Ovary (tissue), 3 donors: Measurements from ENCODE around the gene MYO1F.

Experiments used
- POLR2A ChIP-seq: fragments of 450-650 bp; IDR thresholded peaks from one replicate; pipeline ENCODE4 v1.6.1; 2017; ENCODE audit warnings: antibody characterized with exemption, mild to moderate bottlenecking, moderate library complexity
- TF ChIP-seq, protein P1 (sequence below), 3 donors: fragments of 450-650 bp in 2 of 3; fragments of 200-600 bp in 1 of 3; IDR thresholded peaks; one replicate each; pipeline versions ENCODE4 v1.5.1 to v1.8.0; 2016 to 2022; ENCODE audit warnings: antibody characterized with exemption in 3 of 3, mild to moderate bottlenecking in 1 of 3
- donor health status: DM: no; HTN: no; CAD: no.

DNA sequence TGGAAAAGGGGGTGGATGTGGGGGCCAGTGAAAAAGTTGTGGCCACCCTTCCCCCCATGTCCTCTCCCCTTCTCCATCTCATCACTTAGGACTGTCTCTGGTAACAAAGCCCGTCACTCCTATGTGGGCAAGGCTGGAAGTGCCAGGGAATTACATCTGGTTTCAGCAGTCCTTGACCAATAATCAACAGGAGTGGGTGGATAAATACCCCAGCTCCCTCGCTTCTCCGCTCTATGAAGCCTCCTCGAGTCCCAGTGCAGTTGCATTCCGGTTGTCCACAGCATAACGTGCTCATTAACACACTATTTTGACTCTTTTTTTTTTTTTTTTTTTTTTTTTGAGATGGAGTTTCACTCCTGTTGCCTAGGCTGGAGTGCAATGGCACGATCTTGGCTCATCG, 31.5 kb downstream of the MYO1F start:
- TF ChIP-seq, protein P1, sequence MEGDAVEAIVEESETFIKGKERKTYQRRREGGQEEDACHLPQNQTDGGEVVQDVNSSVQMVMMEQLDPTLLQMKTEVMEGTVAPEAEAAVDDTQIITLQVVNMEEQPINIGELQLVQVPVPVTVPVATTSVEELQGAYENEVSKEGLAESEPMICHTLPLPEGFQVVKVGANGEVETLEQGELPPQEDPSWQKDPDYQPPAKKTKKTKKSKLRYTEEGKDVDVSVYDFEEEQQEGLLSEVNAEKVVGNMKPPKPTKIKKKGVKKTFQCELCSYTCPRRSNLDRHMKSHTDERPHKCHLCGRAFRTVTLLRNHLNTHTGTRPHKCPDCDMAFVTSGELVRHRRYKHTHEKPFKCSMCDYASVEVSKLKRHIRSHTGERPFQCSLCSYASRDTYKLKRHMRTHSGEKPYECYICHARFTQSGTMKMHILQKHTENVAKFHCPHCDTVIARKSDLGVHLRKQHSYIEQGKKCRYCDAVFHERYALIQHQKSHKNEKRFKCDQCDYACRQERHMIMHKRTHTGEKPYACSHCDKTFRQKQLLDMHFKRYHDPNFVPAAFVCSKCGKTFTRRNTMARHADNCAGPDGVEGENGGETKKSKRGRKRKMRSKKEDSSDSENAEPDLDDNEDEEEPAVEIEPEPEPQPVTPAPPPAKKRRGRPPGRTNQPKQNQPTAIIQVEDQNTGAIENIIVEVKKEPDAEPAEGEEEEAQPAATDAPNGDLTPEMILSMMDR (IDR thresholded peaks at IDR 0.05) = no peak
- no peak for TF ChIP-seq POLR2A
